HepG2 (cell line): Measurements from ENCODE around the gene USP27X. TPM values are rescaled to one million over a fixed set of nuclear protein-coding genes. Genes with fewer than 3 reads are reported as not detected.

Source experiments
- NPAS2 ChIP-seq: sonication (generic); formaldehyde crosslinking; IDR thresholded peaks from 2 replicates; pipeline ENCODE4 v1.8.0; 2022; ENCODE audit warnings: mild to moderate bottlenecking, missing genetic modification reagents, borderline replicate concordance
- SIN3A ChIP-seq: IDR thresholded peaks from 2 replicates; pipeline ENCODE4 v1.6.1; 2011; ENCODE audit warnings: low read depth, mild to moderate bottlenecking, control low read depth, low read length, borderline replicate concordance
- SOX6 ChIP-seq, 2 experiments: fragments of 450-650 bp in 1 of 2; sonication (generic) in 1 of 2; formaldehyde crosslinking in 1 of 2; IDR thresholded peaks; 2 replicates each; pipeline versions ENCODE4 v1.4.0 to v1.6.1; 2017 to 2020; ENCODE audit warnings: antibody characterized with exemption in 1 of 2, mild to moderate bottlenecking in 1 of 2, missing genetic modification reagents in 1 of 2
- polyA plus RNA-seq, 8 experiments: library from polyadenylated mRNA; depleted of rRNA in 3 of 8; stranded (reverse) in 7 of 8; unstranded in 1 of 8; fragments of >200 nt; fragmentation: Illumina TruSeq in 4 of 8; extraction: Trizol in 4 of 8; gene quantifications; 2 replicates each; pipeline versions ENCODE4 v1.2.1 to v1.2.3, GENCODE V29; 2011 to 2016; ENCODE audit warnings: low read depth in 4 of 8, missing spikeins in 1 of 8, mixed read lengths in 1 of 8; ENCODE audit not compliant: insufficient read depth in 1 of 8
- total RNA-seq, 5 experiments: library from RNA; depleted of rRNA; stranded (reverse); fragments of >200 nt; fragmentation: Illumina TruSeq; extraction: Trizol; gene quantifications; 2 replicates each; pipeline ENCODE4 v1.2.3, GENCODE V29; 2016; ENCODE audit warnings: low read depth in 1 of 5
- TF ChIP-seq, protein P1 (sequence below): IDR thresholded peaks from 2 replicates; pipeline ENCODE4 v1.6.1; 2016; ENCODE audit warnings: low read depth, missing genetic modification reagents, missing compliant biosample characterization
- TF ChIP-seq, protein P2 (sequence below): fragments of 450-650 bp; IDR thresholded peaks from 2 replicates; pipeline ENCODE4 v1.6.1; 2016
- TF ChIP-seq, protein P3 (sequence below): sonication (generic); formaldehyde crosslinking; IDR thresholded peaks from 2 replicates; pipeline ENCODE4 v1.4.0; 2020; ENCODE audit warnings: missing genetic modification reagents; ENCODE audit errors: not compliant biosample characterization
- TF ChIP-seq, protein P4 (sequence below): sonication (generic); formaldehyde crosslinking; IDR thresholded peaks from 2 replicates; pipeline ENCODE4 v1.4.0; 2020; ENCODE audit warnings: missing genetic modification reagents, mild to moderate bottlenecking, borderline replicate concordance

USP27X gene
- total and polyA plus RNA-seq, 2 of the 13 experiments (the other 11 are each of a cell fraction or from before 2014, with no cell fraction given), result 7.2 to 9.7 TPM

DNA sequence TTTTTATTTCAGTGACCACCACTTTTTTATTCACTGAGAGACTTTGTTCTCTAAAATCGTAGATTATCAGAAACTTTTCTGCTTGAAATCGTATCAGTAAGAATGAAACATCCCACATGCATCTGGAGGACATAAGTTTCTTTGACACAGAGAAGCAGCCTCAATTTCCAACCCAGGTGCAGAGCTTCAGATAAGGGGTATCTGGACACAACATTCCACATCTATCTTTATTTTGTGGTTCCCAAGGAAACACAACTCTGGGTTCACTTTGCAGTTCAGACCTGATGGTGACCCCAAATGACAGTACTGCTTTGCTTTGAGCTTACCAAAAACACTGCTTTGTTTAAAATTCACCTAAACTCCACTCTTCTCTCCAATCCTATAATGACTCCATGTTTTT lies 41.8 kb downstream of the USP27X start (continued):
- TF ChIP-seq, protein P1, sequence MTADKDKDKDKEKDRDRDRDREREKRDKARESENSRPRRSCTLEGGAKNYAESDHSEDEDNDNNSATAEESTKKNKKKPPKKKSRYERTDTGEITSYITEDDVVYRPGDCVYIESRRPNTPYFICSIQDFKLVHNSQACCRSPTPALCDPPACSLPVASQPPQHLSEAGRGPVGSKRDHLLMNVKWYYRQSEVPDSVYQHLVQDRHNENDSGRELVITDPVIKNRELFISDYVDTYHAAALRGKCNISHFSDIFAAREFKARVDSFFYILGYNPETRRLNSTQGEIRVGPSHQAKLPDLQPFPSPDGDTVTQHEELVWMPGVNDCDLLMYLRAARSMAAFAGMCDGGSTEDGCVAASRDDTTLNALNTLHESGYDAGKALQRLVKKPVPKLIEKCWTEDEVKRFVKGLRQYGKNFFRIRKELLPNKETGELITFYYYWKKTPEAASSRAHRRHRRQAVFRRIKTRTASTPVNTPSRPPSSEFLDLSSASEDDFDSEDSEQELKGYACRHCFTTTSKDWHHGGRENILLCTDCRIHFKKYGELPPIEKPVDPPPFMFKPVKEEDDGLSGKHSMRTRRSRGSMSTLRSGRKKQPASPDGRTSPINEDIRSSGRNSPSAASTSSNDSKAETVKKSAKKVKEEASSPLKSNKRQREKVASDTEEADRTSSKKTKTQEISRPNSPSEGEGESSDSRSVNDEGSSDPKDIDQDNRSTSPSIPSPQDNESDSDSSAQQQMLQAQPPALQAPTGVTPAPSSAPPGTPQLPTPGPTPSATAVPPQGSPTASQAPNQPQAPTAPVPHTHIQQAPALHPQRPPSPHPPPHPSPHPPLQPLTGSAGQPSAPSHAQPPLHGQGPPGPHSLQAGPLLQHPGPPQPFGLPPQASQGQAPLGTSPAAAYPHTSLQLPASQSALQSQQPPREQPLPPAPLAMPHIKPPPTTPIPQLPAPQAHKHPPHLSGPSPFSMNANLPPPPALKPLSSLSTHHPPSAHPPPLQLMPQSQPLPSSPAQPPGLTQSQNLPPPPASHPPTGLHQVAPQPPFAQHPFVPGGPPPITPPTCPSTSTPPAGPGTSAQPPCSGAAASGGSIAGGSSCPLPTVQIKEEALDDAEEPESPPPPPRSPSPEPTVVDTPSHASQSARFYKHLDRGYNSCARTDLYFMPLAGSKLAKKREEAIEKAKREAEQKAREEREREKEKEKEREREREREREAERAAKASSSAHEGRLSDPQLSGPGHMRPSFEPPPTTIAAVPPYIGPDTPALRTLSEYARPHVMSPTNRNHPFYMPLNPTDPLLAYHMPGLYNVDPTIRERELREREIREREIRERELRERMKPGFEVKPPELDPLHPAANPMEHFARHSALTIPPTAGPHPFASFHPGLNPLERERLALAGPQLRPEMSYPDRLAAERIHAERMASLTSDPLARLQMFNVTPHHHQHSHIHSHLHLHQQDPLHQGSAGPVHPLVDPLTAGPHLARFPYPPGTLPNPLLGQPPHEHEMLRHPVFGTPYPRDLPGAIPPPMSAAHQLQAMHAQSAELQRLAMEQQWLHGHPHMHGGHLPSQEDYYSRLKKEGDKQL (CRISPR knock-in tag), result no peak
- TF ChIP-seq, protein P2, sequence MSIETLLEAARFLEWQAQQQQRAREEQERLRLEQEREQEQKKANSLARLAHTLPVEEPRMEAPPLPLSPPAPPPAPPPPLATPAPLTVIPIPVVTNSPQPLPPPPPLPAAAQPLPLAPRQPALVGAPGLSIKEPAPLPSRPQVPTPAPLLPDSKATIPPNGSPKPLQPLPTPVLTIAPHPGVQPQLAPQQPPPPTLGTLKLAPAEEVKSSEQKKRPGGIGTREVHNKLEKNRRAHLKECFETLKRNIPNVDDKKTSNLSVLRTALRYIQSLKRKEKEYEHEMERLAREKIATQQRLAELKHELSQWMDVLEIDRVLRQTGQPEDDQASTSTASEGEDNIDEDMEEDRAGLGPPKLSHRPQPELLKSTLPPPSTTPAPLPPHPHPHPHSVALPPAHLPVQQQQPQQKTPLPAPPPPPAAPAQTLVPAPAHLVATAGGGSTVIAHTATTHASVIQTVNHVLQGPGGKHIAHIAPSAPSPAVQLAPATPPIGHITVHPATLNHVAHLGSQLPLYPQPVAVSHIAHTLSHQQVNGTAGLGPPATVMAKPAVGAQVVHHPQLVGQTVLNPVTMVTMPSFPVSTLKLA, result no peak
- no peak for TF ChIP-seq SIN3A
- TF ChIP-seq, protein P3, sequence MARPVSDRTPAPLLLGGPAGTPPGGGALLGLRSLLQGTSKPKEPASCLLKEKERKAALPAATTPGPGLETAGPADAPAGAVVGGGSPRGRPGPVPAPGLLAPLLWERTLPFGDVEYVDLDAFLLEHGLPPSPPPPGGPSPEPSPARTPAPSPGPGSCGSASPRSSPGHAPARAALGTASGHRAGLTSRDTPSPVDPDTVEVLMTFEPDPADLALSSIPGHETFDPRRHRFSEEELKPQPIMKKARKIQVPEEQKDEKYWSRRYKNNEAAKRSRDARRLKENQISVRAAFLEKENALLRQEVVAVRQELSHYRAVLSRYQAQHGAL (CRISPR knock-in tag), result no peak
- no peak for TF ChIP-seq NPAS2 (CRISPR knock-in tag)
- TF ChIP-seq, protein P4, sequence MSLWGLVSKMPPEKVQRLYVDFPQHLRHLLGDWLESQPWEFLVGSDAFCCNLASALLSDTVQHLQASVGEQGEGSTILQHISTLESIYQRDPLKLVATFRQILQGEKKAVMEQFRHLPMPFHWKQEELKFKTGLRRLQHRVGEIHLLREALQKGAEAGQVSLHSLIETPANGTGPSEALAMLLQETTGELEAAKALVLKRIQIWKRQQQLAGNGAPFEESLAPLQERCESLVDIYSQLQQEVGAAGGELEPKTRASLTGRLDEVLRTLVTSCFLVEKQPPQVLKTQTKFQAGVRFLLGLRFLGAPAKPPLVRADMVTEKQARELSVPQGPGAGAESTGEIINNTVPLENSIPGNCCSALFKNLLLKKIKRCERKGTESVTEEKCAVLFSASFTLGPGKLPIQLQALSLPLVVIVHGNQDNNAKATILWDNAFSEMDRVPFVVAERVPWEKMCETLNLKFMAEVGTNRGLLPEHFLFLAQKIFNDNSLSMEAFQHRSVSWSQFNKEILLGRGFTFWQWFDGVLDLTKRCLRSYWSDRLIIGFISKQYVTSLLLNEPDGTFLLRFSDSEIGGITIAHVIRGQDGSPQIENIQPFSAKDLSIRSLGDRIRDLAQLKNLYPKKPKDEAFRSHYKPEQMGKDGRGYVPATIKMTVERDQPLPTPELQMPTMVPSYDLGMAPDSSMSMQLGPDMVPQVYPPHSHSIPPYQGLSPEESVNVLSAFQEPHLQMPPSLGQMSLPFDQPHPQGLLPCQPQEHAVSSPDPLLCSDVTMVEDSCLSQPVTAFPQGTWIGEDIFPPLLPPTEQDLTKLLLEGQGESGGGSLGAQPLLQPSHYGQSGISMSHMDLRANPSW (CRISPR knock-in tag), result no peak
- no peak for TF ChIP-seq SOX6 (IDR thresholded peaks at IDR 0.05)
- no peak for TF ChIP-seq SOX6 (CRISPR knock-in tag; IDR thresholded peaks at IDR 0.05)
